Suprapubic skin (tissue), 4 donors: ENCODE results near the gene TMEM253. TPM values are rescaled to one million over a fixed set of nuclear protein-coding genes. Genes with fewer than 3 reads are reported as not detected.
A peak's percentile ranks its signal among the peaks of the same experiment; 100 is the strongest.

Experiments
- DNase-seq, 2 donors: peaks; one replicate each; pipeline ENCODE4 v3.0.0-alpha.2; 2019; ENCODE audit warnings: low spot score in 2 of 2
- H3K27ac ChIP-seq: fragments of 200-600 bp; sonication (generic); one replicate; pipeline ENCODE4 v1.5.1; 2019
- H3K27me3 ChIP-seq: fragments of 200-600 bp; sonication (generic); one replicate; pipeline ENCODE4 v1.5.1; 2019
- H3K36me3 ChIP-seq: fragments of 200-600 bp; sonication (generic); one replicate; pipeline ENCODE4 v1.5.1; 2019
- H3K4me1 ChIP-seq: fragments of 200-600 bp; sonication (generic); one replicate; pipeline ENCODE4 v1.5.1; 2019
- H3K4me3 ChIP-seq: fragments of 200-600 bp; sonication (generic); one replicate; pipeline ENCODE4 v1.5.1; 2019; ENCODE audit warnings: mild to moderate bottlenecking
- H3K9me3 ChIP-seq: fragments of 200-600 bp; sonication (generic); one replicate; pipeline ENCODE4 v1.5.1; 2019
- EP300 ChIP-seq: sonication (generic); formaldehyde crosslinking; IDR thresholded peaks from one replicate; pipeline ENCODE4 v1.6.1; 2017; ENCODE audit warnings: antibody characterized with exemption
- POLR2A ChIP-seq, 2 donors: fragments of 450-650 bp; IDR thresholded peaks; one replicate each; pipeline ENCODE4 v1.6.1; 2017; ENCODE audit warnings: antibody characterized with exemption in 2 of 2, mild to moderate bottlenecking in 2 of 2, moderate library complexity in 2 of 2
- POLR2AphosphoS5 ChIP-seq, 3 donors: sonication (generic); formaldehyde crosslinking; IDR thresholded peaks; one replicate each; pipeline ENCODE4 v1.6.1; 2017; ENCODE audit warnings: antibody characterized with exemption in 3 of 3
- whole genome bisulfite sequencing: methylation state at CpG from one replicate; pipeline ENCODE4 v1.1.5; 2018; 5-methylcytosine and 5-hydroxymethylcytosine counted together
- total RNA-seq, 4 donors: library from RNA; depleted of rRNA; stranded (reverse); fragments of >200 nt; gene quantifications; one replicate each; pipeline ENCODE4 v1.1.0, GENCODE V29; 2016
- TF ChIP-seq, protein P1 (sequence below), 2 donors: fragments of 200-600 bp in 1 of 2; fragments of 450-650 bp in 1 of 2; sonication (generic) in 1 of 2; IDR thresholded peaks; one replicate each; pipeline ENCODE4 v1.5.1; 2016 to 2019; ENCODE audit warnings: antibody characterized with exemption in 2 of 2, mild to moderate bottlenecking in 1 of 2, moderate library complexity in 1 of 2

TMEM253 gene
- total RNA-seq, 4 donors from 2014 or later = 0.53 to 2.0 (median 0.83) TPM; not detected in 1

GRCh38 chr14:21093018-21093417 is 7.8 kb upstream of the TMEM253 start:
- Histone ChIP-seq H3K4me3 (no peak overlapping the region), H3K36me3 (peaks cover 42% of the 10 kb centered on the region), H3K27ac (no peak overlapping the region), H3K27me3 (no peaks in the 10 kb centered on the region), H3K4me1 (peaks cover 42% of the 10 kb centered on the region), H3K9me3 (no peaks in the 10 kb centered on the region)
- TF ChIP-seq, protein P1, sequence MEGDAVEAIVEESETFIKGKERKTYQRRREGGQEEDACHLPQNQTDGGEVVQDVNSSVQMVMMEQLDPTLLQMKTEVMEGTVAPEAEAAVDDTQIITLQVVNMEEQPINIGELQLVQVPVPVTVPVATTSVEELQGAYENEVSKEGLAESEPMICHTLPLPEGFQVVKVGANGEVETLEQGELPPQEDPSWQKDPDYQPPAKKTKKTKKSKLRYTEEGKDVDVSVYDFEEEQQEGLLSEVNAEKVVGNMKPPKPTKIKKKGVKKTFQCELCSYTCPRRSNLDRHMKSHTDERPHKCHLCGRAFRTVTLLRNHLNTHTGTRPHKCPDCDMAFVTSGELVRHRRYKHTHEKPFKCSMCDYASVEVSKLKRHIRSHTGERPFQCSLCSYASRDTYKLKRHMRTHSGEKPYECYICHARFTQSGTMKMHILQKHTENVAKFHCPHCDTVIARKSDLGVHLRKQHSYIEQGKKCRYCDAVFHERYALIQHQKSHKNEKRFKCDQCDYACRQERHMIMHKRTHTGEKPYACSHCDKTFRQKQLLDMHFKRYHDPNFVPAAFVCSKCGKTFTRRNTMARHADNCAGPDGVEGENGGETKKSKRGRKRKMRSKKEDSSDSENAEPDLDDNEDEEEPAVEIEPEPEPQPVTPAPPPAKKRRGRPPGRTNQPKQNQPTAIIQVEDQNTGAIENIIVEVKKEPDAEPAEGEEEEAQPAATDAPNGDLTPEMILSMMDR (IDR thresholded peaks at IDR 0.05) = no peak
- no peak for TF ChIP-seq EP300
- no peak for TF ChIP-seq POLR2AphosphoS5 (IDR thresholded peaks at IDR 0.05)
- TF ChIP-seq POLR2A (IDR thresholded peaks at IDR 0.05) = no peak
- no peak for DNase-seq
- WGBS = 87% methylated on average over 36 of the region's 36 CpGs

DNA sequence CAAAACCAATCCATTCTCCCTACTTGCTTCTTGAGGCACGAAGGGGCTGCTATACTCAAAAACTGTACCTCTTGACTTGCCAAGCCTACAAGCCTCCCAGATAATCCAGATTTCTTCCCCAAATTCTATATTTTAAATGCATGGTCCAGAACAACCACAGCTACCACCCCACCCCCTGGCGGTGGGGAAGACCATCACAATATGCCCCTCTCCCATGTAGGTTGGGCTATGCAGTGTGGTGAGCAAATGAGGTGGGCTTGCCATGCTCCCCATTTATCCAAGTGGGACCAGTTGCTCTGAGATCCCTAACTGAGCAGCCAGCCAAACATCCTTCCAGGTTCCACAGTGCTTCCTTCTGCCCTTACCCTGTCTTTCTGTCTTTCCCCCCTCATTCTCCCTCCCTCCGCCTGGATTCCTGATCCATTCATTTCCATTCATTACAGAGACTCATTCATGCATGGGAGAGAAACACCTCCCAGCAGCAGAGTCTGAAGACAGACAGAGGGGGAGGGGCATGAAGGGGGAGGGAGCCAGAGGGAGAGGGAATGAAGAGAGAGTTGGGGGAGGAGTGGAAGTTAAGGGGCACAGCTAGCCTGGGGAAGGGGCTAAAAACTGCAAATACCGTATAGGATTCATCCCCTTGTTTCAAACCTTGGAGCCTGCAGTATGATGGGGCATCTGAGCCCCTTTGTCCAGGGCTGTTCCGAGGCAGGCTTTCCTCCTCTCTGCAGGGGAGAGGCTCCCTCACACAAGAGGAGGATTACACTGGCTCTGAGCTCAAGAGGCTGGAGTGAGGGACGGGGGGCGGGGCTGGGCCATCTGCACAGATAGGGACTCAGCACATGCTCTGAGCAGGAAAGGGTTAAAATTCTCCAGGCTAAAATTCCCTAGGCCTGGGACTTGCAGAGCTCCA is 6.8 kb upstream of the TMEM253 start:
- TF ChIP-seq, protein P1 (IDR thresholded peaks at IDR 0.05) = no peak
- TF ChIP-seq POLR2AphosphoS5 (IDR thresholded peaks at IDR 0.05) (no peak), EP300 (no peak)
- no peak for DNase-seq
- H3K4me1 ChIP-seq = peaks cover 46% of the 10 kb centered on the region
- 62% methylated on average over 7 of the region's 7 CpGs for WGBS
- no peak overlapping the region for H3K27ac ChIP-seq
- peaks cover 35% of the 10 kb centered on the region for H3K36me3 ChIP-seq
- no peak overlapping the region for H3K4me3 ChIP-seq
- H3K9me3 ChIP-seq = no peaks in the 10 kb centered on the region
- no peaks in the 10 kb centered on the region for H3K27me3 ChIP-seq

DNA sequence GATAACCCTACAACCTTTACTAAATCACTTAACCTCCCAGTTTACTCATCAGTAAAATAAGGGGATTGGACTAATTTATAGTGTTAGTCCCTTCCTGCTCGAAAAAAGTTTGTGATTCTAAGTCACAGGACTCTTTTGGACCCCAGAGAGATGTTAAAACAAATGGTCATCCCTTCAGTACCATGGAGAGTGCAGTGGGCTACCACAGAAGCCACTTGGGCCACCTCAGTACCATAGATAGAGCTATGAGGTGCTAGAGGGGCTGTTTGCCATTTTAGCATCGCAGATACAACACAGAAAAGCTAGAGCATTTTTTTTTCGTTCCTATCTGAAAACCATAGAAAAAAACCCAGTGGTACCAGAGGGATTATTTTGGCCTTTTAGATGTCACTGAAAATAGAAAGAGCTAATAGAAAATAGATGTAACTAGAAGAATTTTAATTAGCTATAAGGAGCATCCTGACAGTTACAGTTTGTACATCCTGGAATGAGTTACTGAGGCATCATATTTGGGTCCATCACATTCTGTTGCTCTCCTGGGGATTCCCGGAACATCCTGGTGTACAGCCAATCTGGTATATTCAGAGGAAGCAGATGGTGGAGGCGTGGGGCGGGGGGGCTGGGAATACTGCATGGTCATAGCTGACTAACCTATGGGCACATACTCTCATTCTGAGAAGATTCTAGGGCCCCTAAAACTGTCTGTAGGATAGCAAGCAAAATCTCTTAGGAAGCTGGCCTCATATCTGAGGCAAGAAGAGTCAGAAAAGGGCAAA is 5.2 kb upstream of the TMEM253 start:
- H3K27ac ChIP-seq = no peak overlapping the region
- TF ChIP-seq, protein P1 (IDR thresholded peaks at IDR 0.05) = no peak
- TF ChIP-seq EP300 = no peak
- TF ChIP-seq POLR2AphosphoS5 (IDR thresholded peaks at IDR 0.05) = no peak
- TF ChIP-seq POLR2A (IDR thresholded peaks at IDR 0.05) = no peak
- H3K36me3 ChIP-seq = peaks cover 22% of the 10 kb centered on the region

GRCh38 chr14:21096438-21096837 is 4.4 kb upstream of the TMEM253 start:
- Histone ChIP-seq H3K36me3 (peaks cover 14% of the 10 kb centered on the region), H3K9me3 (no peaks in the 10 kb centered on the region), H3K4me1 (peaks cover 64% of the 10 kb centered on the region), H3K4me3 (no peak overlapping the region), H3K27me3 (no peaks in the 10 kb centered on the region), H3K27ac (peak overlapping the region; percentile 95)
- WGBS = 63% methylated on average over 3 of the region's 3 CpGs
- TF ChIP-seq, protein P1 (IDR thresholded peaks at IDR 0.05) = no peak
- TF ChIP-seq EP300 = no peak
- no peak for TF ChIP-seq POLR2A (IDR thresholded peaks at IDR 0.05)
- no peak for TF ChIP-seq POLR2AphosphoS5 (IDR thresholded peaks at IDR 0.05)
- no peak for DNase-seq

More for the DNA sequence above, 5.2 kb upstream of the TMEM253 start:
- 40% methylated on average over 6 of the region's 6 CpGs for WGBS
- no peak for DNase-seq
- Histone ChIP-seq H3K9me3 (no peaks in the 10 kb centered on the region), H3K4me3 (no peak overlapping the region), H3K27me3 (no peaks in the 10 kb centered on the region), H3K4me1 (peaks cover 57% of the 10 kb centered on the region)
